8988T (cell line): ENCODE data around the gene FRS2.
"Not testable (repeated sequence)": the region's sequence is repeated elsewhere in the genome, so short reads cannot be mapped to it uniquely, and the experiment has no call there.

ENCODE experiments used
- DNase-seq: peaks from one replicate; pipeline ENCODE4 v3.0.0; 2011

Gene FRS2, protein sequence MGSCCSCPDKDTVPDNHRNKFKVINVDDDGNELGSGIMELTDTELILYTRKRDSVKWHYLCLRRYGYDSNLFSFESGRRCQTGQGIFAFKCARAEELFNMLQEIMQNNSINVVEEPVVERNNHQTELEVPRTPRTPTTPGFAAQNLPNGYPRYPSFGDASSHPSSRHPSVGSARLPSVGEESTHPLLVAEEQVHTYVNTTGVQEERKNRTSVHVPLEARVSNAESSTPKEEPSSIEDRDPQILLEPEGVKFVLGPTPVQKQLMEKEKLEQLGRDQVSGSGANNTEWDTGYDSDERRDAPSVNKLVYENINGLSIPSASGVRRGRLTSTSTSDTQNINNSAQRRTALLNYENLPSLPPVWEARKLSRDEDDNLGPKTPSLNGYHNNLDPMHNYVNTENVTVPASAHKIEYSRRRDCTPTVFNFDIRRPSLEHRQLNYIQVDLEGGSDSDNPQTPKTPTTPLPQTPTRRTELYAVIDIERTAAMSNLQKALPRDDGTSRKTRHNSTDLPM

GRCh38 chr12:69470189-69471075, at the start of gene FRS2:
TSS of gene FRS2 (plus strand) at chr12:69470388. CDS start at chr12:69569031, 98,643 bp downstream.
- peak; percentile 86 for DNase-seq

DNA sequence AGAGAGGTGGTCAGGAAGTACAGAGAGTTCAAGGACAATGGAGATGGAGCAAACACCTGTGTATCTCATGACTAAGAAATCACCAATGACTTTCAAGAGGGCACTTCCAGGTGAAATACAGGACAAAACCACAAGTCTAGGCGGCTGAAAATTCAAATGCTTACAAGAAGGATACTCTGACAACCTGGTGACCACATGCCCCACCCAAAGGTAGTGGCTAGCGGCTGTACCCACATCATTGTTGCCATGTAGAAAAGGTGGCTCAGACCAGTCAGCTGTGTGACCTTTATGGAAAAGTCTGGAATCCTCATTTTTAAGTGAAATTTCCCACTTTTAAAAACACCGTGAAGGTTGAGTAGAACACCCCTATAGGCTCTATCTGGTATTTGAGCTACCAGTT, 48.6 kb upstream of the FRS2 start:
- no peak for DNase-seq

DNA sequence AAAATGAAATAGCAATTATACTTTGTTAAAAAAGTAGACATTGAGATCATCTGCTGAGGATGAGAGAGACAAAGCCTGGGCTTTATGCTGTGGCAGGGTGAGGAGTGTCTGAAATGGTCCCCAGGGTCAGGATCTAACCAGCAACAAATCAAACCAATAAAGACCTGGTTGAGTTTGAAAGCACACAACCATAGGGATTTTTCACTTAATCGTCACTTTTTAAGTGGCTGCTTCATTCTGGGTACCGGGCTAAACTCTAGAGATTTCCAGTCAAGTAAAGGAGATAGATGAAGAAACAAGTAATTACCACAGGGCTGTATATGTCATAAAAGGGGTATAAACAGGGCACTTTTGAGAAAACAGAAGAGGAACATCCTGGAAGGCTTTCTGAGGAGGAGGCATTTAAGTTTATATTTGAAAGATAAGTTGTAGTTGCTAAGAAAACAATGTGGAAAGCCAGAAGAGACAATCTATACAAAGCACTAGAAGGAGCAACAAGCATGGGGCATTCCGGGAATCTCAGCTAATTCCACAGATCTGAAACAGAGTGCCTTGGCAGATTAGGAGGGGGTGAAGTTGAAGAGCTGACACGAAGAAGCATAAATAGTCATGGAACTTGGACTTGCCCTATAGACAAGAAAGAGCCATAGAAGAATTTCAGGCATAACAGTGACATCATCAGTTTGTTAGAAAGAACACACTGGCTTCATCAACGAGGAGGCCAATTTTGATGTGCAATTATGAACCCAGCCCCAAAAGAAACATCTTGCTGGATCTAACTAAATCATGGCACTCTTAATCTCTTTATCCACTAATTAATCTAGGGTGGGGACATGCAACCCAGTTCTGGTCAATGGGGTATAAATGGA, 46.9 kb upstream of the FRS2 start:
- no peak for DNase-seq

- no peak for DNase-seq
Observed at GRCh38 chr12:69425417-69425816, 44.8 kb upstream of the FRS2 start.

GRCh38 chr12:69428351-69429073, 41.7 kb upstream of the FRS2 start:
- no peak for DNase-seq

DNA sequence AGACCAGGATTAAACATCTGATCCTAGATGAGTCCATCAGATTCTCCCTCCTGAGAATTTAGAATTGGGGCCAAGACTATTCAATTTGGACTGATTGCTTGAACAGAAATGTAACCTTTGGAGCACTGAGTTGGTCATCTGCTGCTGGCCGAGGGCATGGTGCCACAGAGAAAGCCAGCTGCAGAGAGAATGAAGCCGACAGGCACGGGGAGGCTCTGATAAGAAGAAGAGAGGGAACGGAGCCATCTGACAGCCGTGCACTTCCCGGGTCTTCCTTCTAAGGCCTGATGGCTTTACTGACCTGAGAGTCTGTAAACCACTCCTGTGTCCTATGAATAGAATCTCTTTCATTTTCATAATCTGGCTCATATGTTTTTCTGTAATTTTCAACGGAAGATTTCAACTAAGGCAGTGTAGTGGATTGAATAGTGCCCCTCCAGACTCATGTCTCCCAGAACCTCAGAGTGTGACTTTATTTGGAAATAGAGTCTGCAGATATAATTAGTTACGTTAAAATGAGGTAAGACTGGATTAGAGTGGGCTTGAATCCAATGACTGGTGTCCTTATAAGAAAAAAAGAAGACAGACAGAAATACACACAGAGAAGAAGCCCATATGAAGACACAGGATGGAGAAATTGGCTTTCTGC, 39.1 kb upstream of the FRS2 start:
- DNase-seq: no peak

DNA sequence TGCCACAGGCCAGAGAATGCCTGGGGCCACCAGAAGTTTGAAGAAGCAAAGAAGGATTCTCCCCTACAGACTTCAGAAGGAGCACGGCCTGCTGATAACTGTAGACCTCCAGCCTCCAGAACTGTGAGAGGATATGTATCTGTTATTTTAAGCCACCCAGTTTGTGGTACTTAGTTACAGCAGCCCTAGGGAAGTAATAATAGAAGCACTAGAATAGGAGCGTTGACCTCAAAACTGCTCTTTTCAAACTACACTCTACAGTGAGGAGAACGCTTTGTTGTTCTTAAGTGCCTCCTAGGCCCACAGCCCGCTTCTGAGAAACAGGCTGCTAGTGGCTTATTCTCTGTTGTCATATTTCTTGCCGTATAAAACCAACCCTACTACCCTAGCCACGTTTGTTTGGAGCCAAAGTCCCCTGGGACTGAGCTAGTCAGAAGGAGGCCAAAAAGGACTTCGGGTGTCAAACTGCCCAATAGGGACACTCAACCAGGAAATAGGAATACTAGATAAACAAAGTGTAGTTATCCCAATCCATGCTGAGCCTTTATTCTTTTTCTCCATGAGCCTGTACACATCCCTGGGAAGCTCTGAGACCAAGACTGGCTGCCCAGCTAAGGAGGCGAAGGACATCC, 38.5 kb upstream of the FRS2 start:
- no peak for DNase-seq

GRCh38 chr12:69433653-69434052, 36.5 kb upstream of the FRS2 start:
- no peak for DNase-seq

- DNase-seq: no peak
Observed at GRCh38 chr12:69435644-69436043, 34.5 kb upstream of the FRS2 start.

DNA sequence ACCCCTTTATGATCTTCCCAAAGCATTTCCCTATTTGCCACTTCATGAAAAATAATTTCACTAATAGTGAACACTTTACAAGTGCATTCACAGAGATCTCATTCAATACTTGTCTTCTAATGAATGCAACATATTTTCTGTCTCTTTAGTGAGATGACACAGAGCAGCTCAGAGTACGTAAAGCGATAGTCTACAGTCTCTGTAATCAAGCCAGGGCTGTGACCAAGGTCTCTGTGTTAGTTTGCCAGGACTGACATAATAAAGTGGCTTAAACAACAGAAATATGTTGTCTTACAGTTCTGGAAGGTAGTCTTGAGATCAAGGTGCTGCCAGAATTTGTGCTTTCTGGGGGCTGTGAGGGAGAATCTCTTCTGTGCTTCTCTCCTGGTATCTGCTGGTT, 33.1 kb upstream of the FRS2 start:
- DNase-seq: no peak

- DNase-seq: no peak
Observed at GRCh38 chr12:69438539-69438938, 31.6 kb upstream of the FRS2 start.

GRCh38 chr12:69440016-69440415, 30.2 kb upstream of the FRS2 start:
- DNase-seq: no peak

- no peak for DNase-seq
Observed at GRCh38 chr12:69440886-69441285, 29.3 kb upstream of the FRS2 start.

- DNase-seq: no peak
Observed at GRCh38 chr12:69442894-69443293, 27.3 kb upstream of the FRS2 start.

- no peak for DNase-seq
Observed at GRCh38 chr12:69443916-69444315, 26.3 kb upstream of the FRS2 start.

DNA sequence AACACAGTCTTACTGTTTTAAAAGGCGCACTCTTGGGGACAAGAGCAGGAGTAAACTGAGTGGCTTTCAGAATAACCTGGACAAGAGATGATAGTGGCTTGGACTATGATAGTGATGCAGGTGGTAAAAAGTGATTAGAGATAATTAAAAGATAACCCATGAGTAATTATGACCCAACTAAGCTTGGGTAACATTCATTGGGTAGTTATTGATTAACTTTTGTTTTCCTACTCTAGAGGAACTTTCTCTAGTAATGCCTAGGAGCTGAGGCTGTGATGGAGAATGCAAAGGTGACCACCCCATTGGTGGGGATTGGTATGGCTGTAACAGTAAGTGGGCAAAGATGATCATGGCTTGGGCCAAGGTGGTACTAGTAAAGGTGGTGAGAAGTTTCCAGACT, 22.3 kb upstream of the FRS2 start:
- DNase-seq: no peak

- DNase-seq: not testable (repeated sequence)
Observed at GRCh38 chr12:69452598-69453132, 17.5 kb upstream of the FRS2 start.

GRCh38 chr12:69456239-69456638, 13.9 kb upstream of the FRS2 start:
- DNase-seq: no peak

- no peak for DNase-seq
Observed at GRCh38 chr12:69457433-69457832, 12.8 kb upstream of the FRS2 start.

- no peak for DNase-seq
Observed at GRCh38 chr12:69459477-69459876, 10.7 kb upstream of the FRS2 start.

- no peak for DNase-seq
Observed at GRCh38 chr12:69464428-69464827, 5.8 kb upstream of the FRS2 start.
